ENCODE results near the gene CD6.

GRCh38 chr11:60934124-60934789 is 37.2 kb upstream of the CD6 start:
- TF ChIP-seq CTCF (IDR thresholded peaks at IDR 0.05) (no peak), POLR2A (IDR thresholded peaks at IDR 0.05) (no peak)
